ENCODE results near the gene RABEP1. TPM values are rescaled to one million over a fixed set of nuclear protein-coding genes. Genes with fewer than 3 reads are reported as not detected.

Gene RABEP1
- total and polyA plus RNA-seq, 12 donors: 21.1 to 64.5 (median 46.5) TPM

- H3K4me1 ChIP-seq (replicated peaks in 1 of 2): peaks cover 17 to 39% of the 10 kb centered on the region in 2 donors
- TF ChIP-seq CTCF (IDR thresholded peaks at IDR 0.05) (no peak), POLR2A (IDR thresholded peaks at IDR 0.05) (no peak)
- intact Hi-C loops (cut with DNase I): no loop called here
- no peaks in the 10 kb centered on the region for H3K27me3 ChIP-seq
- H3K4me3 ChIP-seq: no peak overlapping the region
- H3K27ac ChIP-seq: no peak overlapping the region
- no peaks in the 10 kb centered on the region for H3K36me3 ChIP-seq (replicated peaks in 1 of 2)
- 90 to 94% (median 94%) methylated on average over 3 of the region's 3 CpGs for WGBS, 4 donors
- DNase-seq: no peak
- no peaks in the 10 kb centered on the region for H3K9me3 ChIP-seq (replicated peaks in 1 of 3)
Observed at GRCh38 chr17:5286846-5287245, 4.8 kb downstream of the RABEP1 start.

GRCh38 chr17:5291683-5292350 lies 9.7 kb downstream of the RABEP1 start:
- TF ChIP-seq POLR2A (IDR thresholded peaks at IDR 0.05) (no peak), CTCF (IDR thresholded peaks at IDR 0.05) (no peak)
- Histone ChIP-seq H3K4me1 (replicated peaks in 1 of 2) (peaks cover 0 to 16% of the 10 kb centered on the region in 2 donors), H3K27ac (no peak overlapping the region), H3K4me3 (no peak overlapping the region), H3K9me3 (replicated peaks in 1 of 3) (no peaks in the 10 kb centered on the region), H3K36me3 (replicated peaks in 1 of 2) (no peaks in the 10 kb centered on the region), H3K27me3 (no peaks in the 10 kb centered on the region)
- whole genome bisulfite sequencing, 4 donors: 88 to 94% (median 88%) methylated on average over 8 of the region's 8 CpGs
- intact Hi-C loops (cut with DNase I): no loop called here
- no peak for DNase-seq

- 49 to 65% (median 54%) methylated on average over 2 of the region's 2 CpGs for WGBS, 4 donors
- Histone ChIP-seq H3K4me3 (no peak overlapping the region), H3K4me1 (replicated peaks in 1 of 2) (peaks cover 0 to 33% of the 10 kb centered on the region in 2 donors), H3K27ac (peak overlapping the region in 1 of 5 donors; percentile 1), H3K9me3 (replicated peaks in 1 of 3) (no peaks in the 10 kb centered on the region), H3K27me3 (no peaks in the 10 kb centered on the region), H3K36me3 (replicated peaks in 1 of 2) (no peaks in the 10 kb centered on the region)
- intact Hi-C loops (cut with DNase I): no loop called here
- no peak for DNase-seq
- no peak for TF ChIP-seq CTCF (IDR thresholded peaks at IDR 0.05)
- no peak for TF ChIP-seq POLR2A (IDR thresholded peaks at IDR 0.05)
Observed at GRCh38 chr17:5297245-5297644, 15.2 kb downstream of the RABEP1 start.

GRCh38 chr17:5299383-5299782 lies 17.3 kb downstream of the RABEP1 start:
- Histone ChIP-seq H3K36me3 (replicated peaks in 1 of 2) (no peaks in the 10 kb centered on the region), H3K4me3 (no peak overlapping the region), H3K27ac (no peak overlapping the region), H3K27me3 (no peaks in the 10 kb centered on the region), H3K9me3 (replicated peaks in 1 of 3) (no peaks in the 10 kb centered on the region), H3K4me1 (replicated peaks in 1 of 2) (peaks cover 0 to 33% of the 10 kb centered on the region in 2 donors)
- intact Hi-C loops (cut with DNase I): no loop called here
- WGBS, 4 donors: 73 to 88% (median 77%) methylated on average over 4 of the region's 4 CpGs
- TF ChIP-seq POLR2A (IDR thresholded peaks at IDR 0.05): no peak
- TF ChIP-seq CTCF (IDR thresholded peaks at IDR 0.05): no peak
- no peak for DNase-seq

Measured in adrenal gland (tissue), 12 donors.